Stimulated activated CD4-positive, alpha-beta T cell treated with anti-CD3 and anti-CD28 coated beads, TNF-alpha, amount 100 ng/mL, for 24 hours (primary cell): ENCODE measurements around the gene CA9.
"Not testable (repeated sequence)": the region's sequence is repeated elsewhere in the genome, so short reads cannot be mapped to it uniquely, and the experiment has no call there.

Experiments used
- DNase-seq, 3 experiments: peaks; one replicate each; pipeline ENCODE4 v3.0.0-alpha.2; 2020; ENCODE audit warnings: low read depth in 3 of 3

Gene CA9

DNA sequence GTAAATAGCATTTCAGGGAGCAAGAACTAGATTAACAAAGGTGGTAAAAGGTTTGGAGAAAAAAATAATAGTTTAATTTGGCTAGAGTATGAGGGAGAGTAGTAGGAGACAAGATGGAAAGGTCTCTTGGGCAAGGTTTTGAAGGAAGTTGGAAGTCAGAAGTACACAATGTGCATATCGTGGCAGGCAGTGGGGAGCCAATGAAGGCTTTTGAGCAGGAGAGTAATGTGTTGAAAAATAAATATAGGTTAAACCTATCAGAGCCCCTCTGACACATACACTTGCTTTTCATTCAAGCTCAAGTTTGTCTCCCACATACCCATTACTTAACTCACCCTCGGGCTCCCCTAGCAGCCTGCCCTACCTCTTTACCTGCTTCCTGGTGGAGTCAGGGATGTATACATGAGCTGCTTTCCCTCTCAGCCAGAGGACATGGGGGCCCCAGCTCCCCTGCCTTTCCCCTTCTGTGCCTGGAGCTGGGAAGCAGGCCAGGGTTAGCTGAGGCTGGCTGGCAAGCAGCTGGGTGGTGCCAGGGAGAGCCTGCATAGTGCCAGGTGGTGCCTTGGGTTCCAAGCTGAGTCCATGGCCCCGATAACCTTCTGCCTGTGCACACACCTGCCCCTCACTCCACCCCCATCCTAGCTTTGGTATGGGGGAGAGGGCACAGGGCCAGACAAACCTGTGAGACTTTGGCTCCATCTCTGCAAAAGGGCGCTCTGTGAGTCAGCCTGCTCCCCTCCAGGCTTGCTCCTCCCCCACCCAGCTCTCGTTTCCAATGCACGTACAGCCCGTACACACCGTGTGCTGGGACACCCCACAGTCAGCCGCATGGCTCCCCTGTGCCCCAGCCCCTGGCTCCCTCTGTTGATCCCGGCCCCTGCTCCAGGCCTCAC is at the start of gene CA9:
TSS of gene CA9 (plus strand) at position 797 of the 893 bp plus-strand sequence. CDS start at position 829, 32 bp downstream.
- no peak for DNase-seq

DNA sequence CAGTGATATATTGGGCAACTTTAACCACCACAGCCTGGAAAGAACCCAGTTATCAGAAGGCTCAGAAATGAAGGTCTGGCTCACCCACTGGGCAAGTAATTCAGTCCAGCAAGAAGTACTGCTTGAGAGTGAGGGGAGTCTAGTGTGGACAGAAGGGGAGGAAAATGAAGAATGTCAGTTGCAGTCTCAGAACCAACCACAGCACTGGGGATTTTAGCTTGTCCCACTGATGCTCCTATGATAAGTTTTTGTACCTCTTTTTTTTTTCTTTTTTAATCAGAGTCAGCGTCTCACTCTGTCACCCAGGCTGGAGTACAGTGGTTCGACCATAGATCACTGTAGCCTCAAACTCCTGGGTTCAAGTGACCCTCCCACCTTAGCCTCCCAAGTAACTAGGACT is 46.2 kb upstream of the CA9 start:
- DNase-seq, result no peak

DNA sequence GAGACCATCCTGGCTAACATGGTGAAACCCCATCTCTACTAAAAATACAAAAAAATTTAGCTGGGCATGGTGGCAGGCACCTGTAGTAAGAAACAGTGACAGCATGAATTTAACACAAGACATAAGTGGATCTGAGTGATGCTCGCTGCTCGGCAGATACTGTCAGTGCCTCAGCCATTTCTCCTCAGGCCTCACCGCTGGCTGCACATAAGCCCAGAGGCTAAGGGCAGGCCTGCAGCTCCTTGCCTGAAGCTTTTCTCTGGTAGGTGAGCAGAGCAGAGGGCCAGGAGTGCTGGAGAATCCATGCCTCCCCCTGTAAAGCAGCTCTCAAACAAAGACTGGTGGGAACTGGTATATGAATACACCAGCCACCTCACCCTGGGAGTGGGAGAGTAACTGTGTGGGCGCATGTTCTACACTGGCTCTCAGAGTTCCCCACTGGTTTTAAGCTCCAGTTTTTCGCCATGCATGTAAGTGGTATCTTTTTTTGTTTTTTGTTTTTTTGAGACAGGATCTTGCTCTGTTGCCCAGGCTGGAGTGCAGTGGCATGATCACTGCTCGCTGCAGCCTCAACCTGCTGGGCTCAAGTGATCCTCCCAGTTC is 45.2 kb upstream of the CA9 start:
- no peak for DNase-seq

DNA sequence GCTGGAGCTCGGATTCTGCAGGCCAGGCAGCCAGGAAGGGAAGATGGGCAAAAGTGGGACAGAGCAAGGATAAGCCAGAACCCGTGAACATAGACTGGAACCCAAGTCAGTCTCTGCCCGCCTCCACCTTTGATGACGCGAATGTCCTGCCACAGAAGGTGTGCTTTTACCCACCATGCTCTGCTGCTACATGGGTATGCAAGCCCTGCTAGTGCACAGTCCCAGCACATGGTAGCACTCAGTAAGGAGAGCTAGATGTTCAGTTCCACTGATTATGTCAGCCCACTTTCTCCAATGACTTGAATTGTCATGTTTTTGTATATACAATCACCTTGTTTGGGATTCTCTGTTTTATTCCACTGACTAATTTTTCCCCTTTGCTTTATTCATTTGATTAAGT is 44.1 kb upstream of the CA9 start:
- DNase-seq, result no peak

DNA sequence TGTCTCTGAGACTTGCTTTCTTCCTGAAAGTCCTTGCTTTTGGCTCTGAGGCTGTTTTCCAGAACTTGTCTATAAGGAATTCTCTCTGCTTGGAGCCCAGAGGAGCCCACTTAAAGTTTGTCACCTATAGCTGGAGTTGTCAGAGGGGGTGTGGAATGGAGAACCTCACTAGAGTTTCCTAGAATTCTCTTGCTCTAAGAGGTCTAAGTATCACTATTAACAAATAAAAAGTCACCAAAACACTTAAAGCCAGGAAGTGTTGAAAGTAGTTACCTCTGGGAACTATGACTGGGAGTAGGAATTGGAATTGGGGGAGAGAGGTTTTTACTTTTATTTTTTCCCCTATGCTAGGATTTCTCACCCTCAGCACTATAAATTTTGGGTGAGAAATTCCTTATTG is 38.0 kb upstream of the CA9 start:
- no peak for DNase-seq

DNA sequence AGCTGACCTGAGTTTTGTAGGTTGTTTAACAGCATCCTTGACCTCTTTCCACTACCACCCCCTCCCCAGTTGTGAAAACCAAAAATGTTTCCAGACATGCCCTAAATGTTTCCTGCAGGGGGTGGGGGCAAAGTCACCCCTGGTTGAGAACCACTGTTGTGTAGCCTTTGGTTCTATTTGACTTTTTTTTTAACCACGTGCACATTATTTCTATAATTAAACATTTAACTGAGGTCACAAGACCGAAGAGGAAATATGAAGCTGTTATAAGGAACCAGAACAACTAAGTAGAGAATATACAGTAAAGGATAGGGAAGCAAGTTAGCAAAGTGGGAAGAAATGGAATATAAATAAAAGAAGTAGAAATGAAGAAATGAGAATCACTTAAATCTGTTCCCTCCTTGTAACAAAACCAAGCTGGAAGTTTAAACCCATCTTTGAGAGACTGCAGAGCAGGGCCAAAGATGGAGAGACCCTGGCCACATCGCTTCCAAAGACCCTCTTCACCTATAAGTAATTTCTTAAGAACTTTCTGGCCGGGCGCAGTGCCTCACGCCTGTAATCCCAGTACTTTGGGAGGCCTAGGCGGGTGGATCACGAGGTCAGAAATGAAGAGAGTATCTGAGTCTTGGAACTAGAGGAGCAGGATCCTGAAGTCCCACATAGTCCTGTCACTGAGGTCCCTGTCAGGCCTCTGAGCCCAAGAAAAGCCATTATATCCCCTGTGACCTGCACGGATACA is 37.4 kb upstream of the CA9 start:
- no peak for DNase-seq

DNA sequence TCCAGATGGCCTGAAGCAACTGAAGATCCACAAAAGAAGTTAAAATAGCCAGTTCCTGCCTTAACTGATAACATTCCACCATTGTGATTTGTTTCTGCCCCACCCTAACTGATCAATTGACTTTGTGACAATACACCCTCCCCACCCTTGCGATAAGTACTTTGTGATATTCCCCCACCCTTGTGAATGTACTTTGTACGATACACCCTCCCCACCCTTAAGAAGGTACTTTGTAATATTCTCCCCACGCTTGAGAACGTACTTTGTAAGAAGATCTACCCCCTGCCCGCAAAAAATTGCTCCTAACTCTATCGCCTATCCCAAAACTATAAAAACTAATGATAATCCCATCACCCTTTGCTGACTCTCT is 36.9 kb upstream of the CA9 start:
- not testable (repeated sequence) for DNase-seq

DNA sequence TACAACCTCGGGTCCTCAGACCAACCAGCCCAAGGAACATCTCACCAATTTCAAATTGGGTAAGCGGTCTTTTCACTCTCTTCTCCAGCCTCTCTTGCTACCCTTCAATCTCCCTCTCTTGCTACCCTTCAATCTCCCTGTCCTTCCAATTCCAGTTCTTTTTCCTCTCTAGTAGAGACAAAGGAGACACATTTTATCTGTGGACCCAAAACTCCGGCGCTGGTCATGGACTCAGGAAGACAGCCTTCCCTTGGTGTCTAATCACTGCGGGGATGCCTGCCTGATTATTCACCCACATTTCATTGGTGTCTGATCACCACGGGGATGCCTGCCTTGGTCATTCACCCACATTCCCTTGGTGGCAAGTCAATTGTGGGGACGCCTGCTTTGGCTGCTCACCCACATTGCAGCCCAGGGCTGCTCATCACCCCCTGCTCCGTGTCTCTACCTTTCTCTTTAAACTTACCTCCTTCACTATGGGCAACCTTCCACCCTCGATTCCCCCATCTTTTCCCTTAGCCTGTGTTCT is 36.2 kb upstream of the CA9 start:
- DNase-seq, result not testable (repeated sequence)

DNA sequence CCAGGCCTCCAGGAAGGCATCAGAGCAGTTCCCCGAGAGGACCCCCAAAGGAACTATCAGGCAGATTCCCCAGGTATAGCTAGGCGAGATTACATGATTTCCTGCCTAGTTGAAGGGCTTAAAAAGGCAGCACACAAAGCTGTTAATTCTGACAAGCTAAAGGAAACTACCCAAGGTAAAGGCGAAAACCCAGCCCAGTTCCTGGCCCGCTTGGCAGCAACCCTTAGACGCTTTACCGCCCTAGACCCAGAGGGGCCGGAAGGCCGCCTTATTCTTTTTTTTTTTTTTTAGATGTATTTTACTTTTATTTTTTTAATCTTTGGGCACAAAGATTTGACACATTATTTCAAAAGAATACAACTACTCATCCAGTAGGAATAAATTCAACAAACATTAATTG is 35.0 kb upstream of the CA9 start:
- DNase-seq, result not testable (repeated sequence)

DNA sequence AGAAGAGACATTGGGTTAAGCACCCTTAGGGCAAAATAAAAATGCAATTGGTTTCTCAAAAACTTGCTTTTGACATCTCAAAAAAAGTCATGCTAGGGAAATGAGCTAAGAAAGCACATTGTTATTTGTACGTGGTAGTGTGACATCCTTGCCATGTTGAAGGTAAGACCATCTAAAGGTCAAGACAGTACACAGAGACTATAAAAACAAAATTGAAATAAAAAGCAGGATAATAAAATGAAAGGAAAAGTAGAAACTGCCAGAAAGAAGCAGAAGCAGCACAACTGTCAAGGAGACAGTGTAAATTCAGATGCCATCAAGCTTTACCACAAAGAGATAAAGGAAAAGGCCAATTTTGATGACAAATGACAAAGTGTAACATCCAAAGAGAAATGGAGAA is 34.5 kb upstream of the CA9 start:
- not testable (repeated sequence) for DNase-seq

DNA sequence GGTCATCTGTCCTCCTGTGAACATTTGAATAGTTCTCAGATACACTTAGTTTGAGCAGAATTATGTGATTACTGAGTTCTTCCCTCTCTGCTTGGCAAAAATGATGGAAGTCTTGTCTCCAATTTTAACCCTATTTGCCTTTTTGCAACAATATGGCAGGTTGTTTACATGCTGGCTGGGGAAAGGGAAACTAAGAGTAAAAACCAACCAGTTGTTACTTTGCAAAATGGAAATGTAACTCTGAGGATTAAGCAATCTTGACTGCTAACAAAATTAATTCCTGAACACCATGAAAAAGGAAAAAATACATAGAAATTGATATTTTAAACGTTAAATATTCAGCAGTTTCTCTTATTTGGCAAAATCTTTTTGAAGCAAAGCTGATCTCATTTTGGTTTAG is 34.1 kb upstream of the CA9 start:
- DNase-seq, result no peak

DNA sequence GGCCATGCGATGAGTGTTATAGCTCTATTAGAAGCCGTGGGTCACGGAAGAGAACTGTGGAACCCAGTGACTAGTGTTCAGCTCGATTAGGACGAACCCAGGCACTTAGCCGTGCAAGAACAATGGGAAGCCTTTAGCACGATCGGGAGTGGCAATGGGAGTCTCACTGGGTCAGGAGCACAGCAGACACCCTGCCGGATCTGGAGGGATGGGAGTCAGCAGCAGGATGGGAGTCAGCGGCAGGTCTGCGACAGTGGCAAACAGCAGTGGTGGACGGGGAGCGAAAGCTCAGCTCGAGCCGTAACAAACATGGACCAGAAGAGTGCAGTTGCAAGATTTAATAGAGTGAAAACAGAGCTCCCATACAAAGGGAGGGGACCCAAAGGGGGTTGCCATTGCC is 33.3 kb upstream of the CA9 start:
- not testable (repeated sequence) for DNase-seq

DNA sequence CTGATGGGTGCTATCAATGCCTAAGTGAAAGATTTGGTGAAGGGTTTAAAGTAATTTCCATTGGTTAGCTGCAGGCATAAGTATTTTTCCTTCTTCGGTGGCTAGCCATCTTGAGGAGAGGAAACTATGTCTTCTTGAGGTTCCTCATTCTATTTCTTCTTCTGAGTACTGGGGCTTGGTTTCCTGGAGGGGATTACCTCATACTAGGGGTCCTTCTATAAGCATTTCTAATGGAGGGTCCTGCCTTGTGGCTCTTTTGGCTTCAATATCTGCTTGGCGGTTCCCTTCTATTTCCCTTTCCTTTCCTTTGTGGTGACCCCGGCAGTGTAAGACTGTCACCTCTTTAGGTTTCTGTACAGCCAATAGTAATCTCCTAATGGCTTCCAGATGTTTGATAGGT is 32.2 kb upstream of the CA9 start:
- not testable (repeated sequence) for DNase-seq

DNA sequence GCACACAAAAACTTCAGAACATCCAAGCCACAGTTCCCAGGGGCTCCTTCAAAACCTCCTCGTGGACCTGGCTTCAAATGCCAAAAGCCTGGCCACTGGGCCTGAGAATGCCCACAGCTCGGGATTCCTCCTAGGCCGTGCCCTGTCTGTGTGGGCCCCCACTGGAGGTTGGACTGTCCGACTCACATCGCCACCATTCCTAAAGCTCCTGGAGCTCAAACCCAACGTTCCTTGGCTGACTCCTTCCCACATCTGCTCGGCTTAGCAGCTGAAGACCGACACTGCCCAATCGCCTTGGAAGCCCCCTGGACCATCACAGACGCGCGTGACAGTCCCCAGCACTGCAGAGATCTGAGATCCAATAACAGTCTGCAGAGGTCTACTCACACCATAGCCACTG is 30.7 kb upstream of the CA9 start:
- no peak for DNase-seq

DNA sequence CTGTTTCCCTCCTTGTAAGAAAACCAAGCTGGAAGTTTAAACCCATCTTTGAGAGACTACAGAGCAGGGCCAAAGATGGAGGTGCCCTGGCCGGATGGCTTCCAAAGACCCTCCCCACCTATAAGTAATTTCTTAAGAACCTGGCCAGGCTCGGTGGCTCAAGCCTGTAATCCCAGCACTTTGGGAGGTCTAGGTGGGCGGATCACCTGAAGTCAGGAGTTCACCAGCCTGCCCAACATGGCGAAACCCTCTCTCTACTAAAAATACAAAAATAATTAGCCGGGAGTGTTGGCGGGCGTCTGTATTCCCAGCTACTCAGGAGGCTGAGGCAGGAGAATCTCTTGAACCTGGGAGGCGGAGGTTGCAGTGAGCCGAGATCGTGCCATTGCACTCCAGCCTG is 28.0 kb upstream of the CA9 start:
- not testable (repeated sequence) for DNase-seq

DNA sequence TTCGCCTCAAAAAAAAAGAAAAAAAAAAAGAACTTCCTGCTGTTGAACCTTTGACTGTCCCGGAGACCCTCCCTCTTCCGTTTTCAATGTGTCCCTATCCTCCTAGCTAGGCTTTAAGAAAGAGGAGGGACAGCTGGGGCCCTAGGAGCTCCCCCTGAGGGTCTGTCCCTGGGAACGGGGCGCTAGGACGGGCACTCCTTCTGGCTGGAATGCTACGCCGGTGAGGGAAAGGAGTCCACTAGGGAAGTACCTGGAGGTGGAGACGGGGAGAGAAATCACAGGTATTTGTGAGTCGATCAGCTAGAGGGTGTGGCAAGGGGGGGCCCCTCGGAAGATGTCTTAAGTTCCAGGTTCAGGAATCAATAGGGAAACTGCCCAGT is 27.6 kb upstream of the CA9 start:
- DNase-seq, result peak in 1 of 3 experiments; percentile 21

DNA sequence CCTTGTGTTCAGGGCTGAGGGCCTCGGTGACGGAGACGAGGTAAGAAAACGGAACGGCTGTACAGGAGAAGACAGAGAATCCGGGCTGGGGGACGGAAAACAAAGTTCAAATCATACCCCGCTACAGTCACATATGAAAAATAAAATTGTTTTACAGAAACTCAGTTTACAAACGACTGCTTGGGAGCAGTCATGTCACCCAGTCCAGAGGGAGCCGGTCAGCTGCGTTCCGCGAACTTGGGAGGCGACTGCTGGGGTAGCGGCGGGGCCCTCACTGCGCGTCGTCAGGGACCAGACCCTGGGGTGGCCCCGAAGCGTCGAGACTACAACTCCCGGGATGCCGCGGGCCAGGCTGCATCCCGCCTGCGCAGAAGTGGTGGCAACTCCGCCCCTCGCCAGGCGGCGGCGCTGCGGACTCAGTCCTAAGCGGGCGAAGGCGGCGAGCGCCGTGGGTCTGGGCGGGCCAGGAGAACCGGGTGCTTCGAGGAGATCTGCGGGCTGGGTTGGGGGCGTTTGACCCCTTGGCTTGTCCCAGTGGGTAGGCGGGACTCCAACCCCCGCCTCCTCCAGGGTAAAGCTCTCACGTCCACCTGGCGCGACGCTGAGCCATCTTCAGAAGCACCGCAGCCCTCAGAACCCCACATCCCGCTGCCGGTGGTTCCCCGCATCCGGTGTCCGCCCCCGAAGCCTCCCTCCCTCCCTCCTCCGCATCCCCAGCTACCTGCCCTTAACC is 27.0 kb upstream of the CA9 start:
- DNase-seq, result peak; percentile 83 to 89 (median 83)

DNA sequence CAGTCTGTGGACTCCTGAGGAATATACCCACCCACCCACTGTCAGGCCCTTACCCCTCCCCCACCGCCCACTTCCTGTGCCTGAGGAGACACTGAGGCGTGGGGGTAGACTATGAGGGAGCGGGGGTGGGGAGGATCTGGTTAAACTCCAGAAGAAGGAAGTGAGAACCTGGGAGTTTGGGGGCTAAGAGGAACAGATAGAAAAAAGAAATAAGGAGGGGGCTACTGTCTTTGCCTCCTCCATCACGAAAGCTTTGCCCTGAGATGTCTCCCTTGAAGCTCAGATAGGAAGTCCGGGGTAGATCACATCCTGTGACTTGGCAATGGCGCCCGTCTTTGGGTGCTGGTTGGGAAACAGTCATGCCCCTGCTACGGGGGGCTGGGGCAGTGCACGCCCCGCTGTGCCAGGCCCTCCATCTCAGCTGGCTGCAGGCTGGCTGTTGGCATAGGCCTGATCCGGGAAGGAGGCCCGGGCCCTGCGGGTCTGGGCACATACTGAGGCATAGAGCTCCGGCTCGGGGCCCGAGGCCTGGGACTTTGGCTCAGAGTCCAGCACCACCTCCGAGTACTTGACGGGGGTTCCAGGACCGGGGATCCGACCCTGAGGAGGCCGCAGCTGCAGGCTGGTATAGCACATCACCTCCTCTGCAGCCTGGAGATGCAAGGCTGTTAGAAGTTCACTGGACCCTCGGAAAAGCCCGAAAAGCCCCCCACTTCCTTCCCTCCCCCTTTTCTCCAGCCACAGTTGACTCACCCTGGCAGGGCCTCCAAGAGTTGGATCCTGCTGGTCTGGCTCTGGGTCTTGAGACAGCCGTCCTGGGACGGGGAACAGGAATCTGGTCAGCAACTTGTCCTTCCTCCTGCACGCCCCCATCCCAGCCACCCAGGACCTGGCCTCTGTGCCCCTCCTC is 24.0 kb upstream of the CA9 start:
- DNase-seq, result peak in 2 of 3 experiments; percentile 17 to 49

DNA sequence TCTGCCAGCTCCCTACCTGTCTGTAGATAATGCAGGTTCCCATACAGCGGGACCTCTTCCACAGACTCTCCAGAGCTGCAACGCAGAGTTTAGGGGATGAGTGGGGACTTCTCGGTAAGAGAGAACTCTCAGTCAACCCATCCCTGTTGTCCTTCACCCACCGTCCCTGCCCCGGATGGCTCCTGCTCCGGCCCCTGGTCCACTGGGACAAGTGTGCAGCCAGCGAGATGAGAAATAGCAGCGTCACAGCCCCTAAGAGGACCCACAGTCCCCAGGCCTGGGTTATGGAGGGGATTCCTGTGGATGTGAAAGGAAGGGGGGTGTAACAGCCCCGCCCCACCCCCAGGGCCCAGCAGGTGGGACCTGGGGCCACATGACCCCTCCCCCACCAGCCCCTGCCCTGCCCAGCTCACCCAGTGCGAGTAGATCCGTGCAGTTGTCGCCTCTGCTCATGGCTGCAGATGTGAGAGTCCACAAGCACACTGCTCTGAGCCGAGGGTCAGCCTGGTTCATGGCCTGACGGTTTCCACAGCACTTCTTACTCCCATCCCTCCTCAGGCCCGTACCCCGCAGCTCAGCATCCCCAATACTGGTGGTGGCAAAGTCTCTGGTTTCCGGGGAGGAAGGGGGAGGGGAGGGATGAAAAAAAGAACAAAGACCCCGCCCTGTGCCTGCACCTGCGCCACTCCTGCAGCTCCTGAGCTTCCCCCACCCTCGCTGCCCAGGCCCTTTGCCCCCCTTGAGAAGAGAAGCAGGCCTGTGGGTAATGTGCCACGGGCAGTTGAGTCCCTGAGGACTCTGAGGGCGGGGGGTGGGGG is 23.2 kb upstream of the CA9 start, which contains the start of gene SIT1:
TSS of gene SIT1 (minus strand) at position 591 of the 818 bp plus-strand sequence. CDS start at position 513, 78 bp downstream.
- peak in 1 of 3 experiments; percentile 58 for DNase-seq
